Activated CD4-positive, alpha-beta memory T cell treated with anti-CD3 and anti-CD28 coated beads for 36 hours (primary cell): ENCODE measurements around the gene CHST12. TPM values are rescaled to one million over a fixed set of nuclear protein-coding genes. Genes with fewer than 3 reads are reported as not detected.
"Not testable (repeated sequence)": the region's sequence is repeated elsewhere in the genome, so short reads cannot be mapped to it uniquely, and the experiment has no call there.

Experiments
- CTCF ChIA-PET: fragments of 350-600 bp; sonication (Branson Sonifier 250); formaldehyde crosslinking; loops from one replicate; lab custom pipeline; 2021; ENCODE audit warnings: antibody characterized with exemption, inconsistent platforms; lab: Charles Lee
- POLR2A ChIA-PET: fragments of 350-600 bp; sonication (Branson Sonifier 250); formaldehyde crosslinking; loops from one replicate; lab custom pipeline; 2021; ENCODE audit warnings: antibody characterized with exemption; lab: Charles Lee
- DNase-seq: peaks from one replicate; pipeline ENCODE4 v3.0.0-alpha.2; 2020
- H3K27ac Mint-ChIP-seq: one replicate; pipeline ENCODE4 v1.8.0; 2021; ENCODE audit warnings: mixed read lengths
- H3K27me3 Mint-ChIP-seq: one replicate; pipeline ENCODE4 v1.8.0; 2021; ENCODE audit warnings: mixed read lengths
- H3K36me3 Mint-ChIP-seq: one replicate; pipeline ENCODE4 v1.8.0; 2021; ENCODE audit warnings: mixed read lengths
- H3K4me1 Mint-ChIP-seq: one replicate; pipeline ENCODE4 v1.8.0; 2021; ENCODE audit warnings: low read depth, mixed read lengths
- H3K4me3 Mint-ChIP-seq: one replicate; pipeline ENCODE4 v1.8.0; 2021; ENCODE audit warnings: mild to moderate bottlenecking, mixed read lengths
- H3K9me3 Mint-ChIP-seq: one replicate; pipeline ENCODE4 v1.8.0; 2021; ENCODE audit warnings: mixed read lengths
- intact Hi-C: fragments of 100-400 bp; cut with micrococcal nuclease; formaldehyde crosslinking; loops from one replicate; pipeline ENCODE4 v1.15.1; 2023
- total RNA-seq, 2 experiments: library from RNA; stranded (reverse); gene quantifications; one replicate each; pipeline ENCODE4 v1.2.3, GENCODE V29; 2021

CHST12 gene
- total RNA-seq, 2 experiments from 2014 or later = 3.7 to 3.9 TPM

GRCh38 chr7:2379161-2379560, 24.2 kb upstream of the CHST12 start:
- POLR2A ChIA-PET = no interaction called here
- Mint-ChIP-seq H3K9me3 (no peaks in the 10 kb centered on the region), H3K4me1 (no peaks in the 10 kb centered on the region), H3K4me3 (no peak overlapping the region), H3K36me3 (peaks cover 59% of the 10 kb centered on the region), H3K27ac (no peak overlapping the region), H3K27me3 (no peaks in the 10 kb centered on the region)
- no peak for DNase-seq
- intact Hi-C loops = no loop called here
- CTCF ChIA-PET = interaction anchor here (0.6 kb wide), 1 partner anchor 25 kb away, joined by 3 read pairs; no protein-coding TSS in a partner anchor

GRCh38 chr7:2379821-2380450, 23.5 kb upstream of the CHST12 start:
- ChIA-PET POLR2A (no interaction called here), CTCF (no interaction called here)
- Mint-ChIP-seq H3K4me3 (no peak overlapping the region), H3K9me3 (no peaks in the 10 kb centered on the region), H3K4me1 (no peaks in the 10 kb centered on the region), H3K27me3 (no peaks in the 10 kb centered on the region), H3K27ac (no peak overlapping the region), H3K36me3 (peaks cover 57% of the 10 kb centered on the region)
- intact Hi-C loops = no loop called here
- no peak for DNase-seq

- H3K27ac Mint-ChIP-seq = no peak overlapping the region
- no peak overlapping the region for H3K4me3 Mint-ChIP-seq
- H3K4me1 Mint-ChIP-seq = no peaks in the 10 kb centered on the region
These were observed 22.9 kb upstream of the CHST12 start for GRCh38 chr7:2380461-2380860.

GRCh38 chr7:2381227-2381626, 22.2 kb upstream of the CHST12 start:
- Mint-ChIP-seq H3K36me3 (peaks cover 44% of the 10 kb centered on the region), H3K4me1 (no peaks in the 10 kb centered on the region), H3K27ac (no peak overlapping the region), H3K9me3 (no peaks in the 10 kb centered on the region), H3K27me3 (no peaks in the 10 kb centered on the region), H3K4me3 (no peak overlapping the region)
- intact Hi-C loops = no loop called here
- POLR2A ChIA-PET = no interaction called here
- CTCF ChIA-PET = no interaction called here
- no peak for DNase-seq

More at GRCh38 chr7:2380461-2380860, 22.9 kb upstream of the CHST12 start:
- no peak for DNase-seq
- intact Hi-C loops = no loop called here
- H3K36me3 Mint-ChIP-seq = peaks cover 51% of the 10 kb centered on the region
- POLR2A ChIA-PET = no interaction called here
- H3K9me3 Mint-ChIP-seq = no peaks in the 10 kb centered on the region
- H3K27me3 Mint-ChIP-seq = no peaks in the 10 kb centered on the region
- CTCF ChIA-PET = no interaction called here

GRCh38 chr7:2381881-2382509, 21.4 kb upstream of the CHST12 start:
- Mint-ChIP-seq H3K9me3 (no peaks in the 10 kb centered on the region), H3K36me3 (peaks cover 39% of the 10 kb centered on the region), H3K4me3 (no peak overlapping the region), H3K27me3 (no peaks in the 10 kb centered on the region), H3K27ac (no peak overlapping the region), H3K4me1 (no peaks in the 10 kb centered on the region)
- CTCF ChIA-PET = no interaction called here
- POLR2A ChIA-PET = no interaction called here
- DNase-seq = no peak
- intact Hi-C loops = no loop called here

- no peaks in the 10 kb centered on the region for H3K27me3 Mint-ChIP-seq
- intact Hi-C loops = loop anchor here (2.0 kb wide), 1 partner anchor 47 kb away; no protein-coding TSS in a partner anchor
- no peak for DNase-seq
- no peaks in the 10 kb centered on the region for H3K4me1 Mint-ChIP-seq
- H3K4me3 Mint-ChIP-seq = no peak overlapping the region
- CTCF ChIA-PET = interaction anchor here (1.0 to 2.4 kb wide), 4 partner anchors 48 to 128 kb away, joined by 3 to 13 read pairs (median 5); no protein-coding TSS in a partner anchor
- peaks cover 28% of the 10 kb centered on the region for H3K36me3 Mint-ChIP-seq
- no peaks in the 10 kb centered on the region for H3K9me3 Mint-ChIP-seq
- no peak overlapping the region for H3K27ac Mint-ChIP-seq
- POLR2A ChIA-PET = interaction anchor here (0.7 kb wide), 1 partner anchor 916 kb away, joined by 5 read pairs; no protein-coding TSS in a partner anchor
These were observed 19.7 kb upstream of the CHST12 start for GRCh38 chr7:2383543-2384274.

- no peak overlapping the region for H3K4me3 Mint-ChIP-seq
- no peaks in the 10 kb centered on the region for H3K4me1 Mint-ChIP-seq
- H3K36me3 Mint-ChIP-seq = peaks cover 21% of the 10 kb centered on the region
- peak; percentile 19 for DNase-seq
- no peaks in the 10 kb centered on the region for H3K9me3 Mint-ChIP-seq
- POLR2A ChIA-PET = no interaction called here
- intact Hi-C loops = loop anchor here (2.0 kb wide), 1 partner anchor 46 kb away; no protein-coding TSS in a partner anchor
- CTCF ChIA-PET = interaction anchor here (1.1 to 2.4 kb wide), 3 partner anchors 47 to 127 kb away, joined by 3 to 13 read pairs (median 7); no protein-coding TSS in a partner anchor
- H3K27ac Mint-ChIP-seq = no peak overlapping the region
- H3K27me3 Mint-ChIP-seq = no peaks in the 10 kb centered on the region
These were observed 18.8 kb upstream of the CHST12 start for GRCh38 chr7:2384354-2385243.

GRCh38 chr7:2386122-2386521, 17.3 kb upstream of the CHST12 start:
- POLR2A ChIA-PET, H3K27me3 Mint-ChIP-seq, H3K4me1 Mint-ChIP-seq, H3K27ac Mint-ChIP-seq, DNase-seq, intact Hi-C loops, H3K9me3 Mint-ChIP-seq, H3K4me3 Mint-ChIP-seq, H3K36me3 Mint-ChIP-seq: not testable (repeated sequence)
- CTCF ChIA-PET = interaction anchor here (2.4 kb wide), 1 partner anchor 46 kb away, joined by 13 read pairs; no protein-coding TSS in a partner anchor

GRCh38 chr7:2386964-2387669, 16.3 kb upstream of the CHST12 start:
- Mint-ChIP-seq H3K36me3 (peaks cover 3% of the 10 kb centered on the region), H3K9me3 (no peaks in the 10 kb centered on the region), H3K27me3 (no peaks in the 10 kb centered on the region), H3K4me1 (no peaks in the 10 kb centered on the region), H3K4me3 (no peak overlapping the region), H3K27ac (no peak overlapping the region)
- CTCF ChIA-PET = no interaction called here
- no peak for DNase-seq
- intact Hi-C loops = no loop called here
- POLR2A ChIA-PET = no interaction called here

GRCh38 chr7:2387897-2388636, 15.3 kb upstream of the CHST12 start:
- H3K36me3 Mint-ChIP-seq = peaks cover 3% of the 10 kb centered on the region
- no peak for DNase-seq
- H3K4me3 Mint-ChIP-seq = no peak overlapping the region
- intact Hi-C loops = no loop called here
- H3K9me3 Mint-ChIP-seq = no peaks in the 10 kb centered on the region
- no peak overlapping the region for H3K27ac Mint-ChIP-seq
- no peaks in the 10 kb centered on the region for H3K27me3 Mint-ChIP-seq
- ChIA-PET CTCF (no interaction called here), POLR2A (no interaction called here)
- no peaks in the 10 kb centered on the region for H3K4me1 Mint-ChIP-seq

GRCh38 chr7:2388637-2388954, 14.8 kb upstream of the CHST12 start:
- POLR2A ChIA-PET = no interaction called here
- H3K9me3 Mint-ChIP-seq = no peaks in the 10 kb centered on the region
- no peak for DNase-seq
- H3K4me3 Mint-ChIP-seq = no peak overlapping the region
- intact Hi-C loops = no loop called here
- peaks cover 3% of the 10 kb centered on the region for H3K36me3 Mint-ChIP-seq
- no peaks in the 10 kb centered on the region for H3K4me1 Mint-ChIP-seq
- no peak overlapping the region for H3K27ac Mint-ChIP-seq
- no peaks in the 10 kb centered on the region for H3K27me3 Mint-ChIP-seq
- CTCF ChIA-PET = no interaction called here
